ENCODE measurements around the gene STARD7. TPM values are rescaled to one million over a fixed set of nuclear protein-coding genes. Genes with fewer than 3 reads are reported as not detected.

The STARD7 gene
- polyA plus RNA-seq, 1 donor (not counting 4 experiments of a cell fraction or from before 2014, with no cell fraction given) = 73.4 TPM

- no peak overlapping the region for H3K9ac ChIP-seq (ENCODE audit: control insufficient read depth, extremely low read depth, insufficient read depth, low read length)
- H3K9me3 ChIP-seq (ENCODE audit: control insufficient read depth, low read depth, low read length) = no peaks in the 10 kb centered on the region
- dilution Hi-C loops (cut with MboI; ENCODE audit: extremely low pct_ligation_motif_present, low sequenced_read_pairs) = no loop called here
- no peaks in the 10 kb centered on the region for H3K36me3 ChIP-seq (ENCODE audit: control insufficient read depth in 2 of 2, extremely low read depth in 1 of 2, insufficient read depth in 2 of 2, low read length in 2 of 2)
- no peak overlapping the region for H3K4me3 ChIP-seq (ENCODE audit: control insufficient read depth in 2 of 3, extremely low read depth in 1 of 3, insufficient read depth in 2 of 3, low read depth in 1 of 3, low read length in 3 of 3)
- H2AFZ ChIP-seq (ENCODE audit: control insufficient read depth, low read length) = no peak overlapping the region
- H4K20me1 ChIP-seq (ENCODE audit: control insufficient read depth, extremely low read depth, insufficient read depth, low read length) = no peaks in the 10 kb centered on the region
- TF ChIP-seq CTCF (optimal IDR thresholded peaks at IDR 0.05 in 1 of 3, IDR thresholded peaks at IDR 0.05 in 1 of 3, conservative IDR thresholded peaks at IDR 0.05 in 1 of 3; ENCODE audit: extremely low read depth in 1 of 3, insufficient read depth in 2 of 3, low read length in 3 of 3) = no peak
- no peak for TF ChIP-seq EZH2 (IDR thresholded peaks at IDR 0.05; ENCODE audit: low read length)
- no peak overlapping the region for H3K27ac ChIP-seq (ENCODE audit: control insufficient read depth, insufficient read depth, low read length)
- H3K79me2 ChIP-seq (ENCODE audit: control insufficient read depth, insufficient read depth, low read length) = no peaks in the 10 kb centered on the region
- no peaks in the 10 kb centered on the region for H3K4me1 ChIP-seq (ENCODE audit: control insufficient read depth, extremely low read depth, insufficient read depth, low read length)
- FAIRE-seq = no peak
- no peak for DNase-seq (ENCODE audit: low read depth, low spot score)
- H3K4me2 ChIP-seq (ENCODE audit: control insufficient read depth, extremely low read depth, insufficient read depth, low read depth, low read length) = no peak overlapping the region
- no peaks in the 10 kb centered on the region for H3K9me1 ChIP-seq (ENCODE audit: control insufficient read depth, extremely low read depth, insufficient read depth, low read length)
- H3K27me3 ChIP-seq (ENCODE audit: control insufficient read depth, extremely low read depth, insufficient read depth, low read length) = peaks cover 26% of the 10 kb centered on the region
Observed at GRCh38 chr2:96159084-96159830, 49.4 kb downstream of the STARD7 start.

GRCh38 chr2:96158554-96158940 is 50.1 kb downstream of the STARD7 start:
- no peaks in the 10 kb centered on the region for H3K36me3 ChIP-seq (ENCODE audit: control insufficient read depth in 2 of 2, extremely low read depth in 1 of 2, insufficient read depth in 2 of 2, low read length in 2 of 2)
- no peak overlapping the region for H3K4me2 ChIP-seq (ENCODE audit: control insufficient read depth, extremely low read depth, insufficient read depth, low read depth, low read length)
- FAIRE-seq (no peak), DNase-seq (ENCODE audit: low read depth, low spot score) (no peak)
- H4K20me1 ChIP-seq (ENCODE audit: control insufficient read depth, extremely low read depth, insufficient read depth, low read length) = no peaks in the 10 kb centered on the region
- no peak overlapping the region for H3K9ac ChIP-seq (ENCODE audit: control insufficient read depth, extremely low read depth, insufficient read depth, low read length)
- no peak overlapping the region for H2AFZ ChIP-seq (ENCODE audit: control insufficient read depth, low read length)
- no peaks in the 10 kb centered on the region for H3K4me1 ChIP-seq (ENCODE audit: control insufficient read depth, extremely low read depth, insufficient read depth, low read length)
- dilution Hi-C loops (cut with MboI; ENCODE audit: extremely low pct_ligation_motif_present, low sequenced_read_pairs) = no loop called here
- H3K27ac ChIP-seq (ENCODE audit: control insufficient read depth, insufficient read depth, low read length) = no peak overlapping the region
- H3K27me3 ChIP-seq (ENCODE audit: control insufficient read depth, extremely low read depth, insufficient read depth, low read length) = peaks cover 26% of the 10 kb centered on the region
- H3K9me3 ChIP-seq (ENCODE audit: control insufficient read depth, low read depth, low read length) = no peaks in the 10 kb centered on the region
- no peaks in the 10 kb centered on the region for H3K79me2 ChIP-seq (ENCODE audit: control insufficient read depth, insufficient read depth, low read length)
- H3K9me1 ChIP-seq (ENCODE audit: control insufficient read depth, extremely low read depth, insufficient read depth, low read length) = no peaks in the 10 kb centered on the region
- TF ChIP-seq CTCF (optimal IDR thresholded peaks at IDR 0.05 in 1 of 3, IDR thresholded peaks at IDR 0.05 in 1 of 3, conservative IDR thresholded peaks at IDR 0.05 in 1 of 3; ENCODE audit: extremely low read depth in 1 of 3, insufficient read depth in 2 of 3, low read length in 3 of 3) = no peak
- no peak for TF ChIP-seq EZH2 (IDR thresholded peaks at IDR 0.05; ENCODE audit: low read length)
- H3K4me3 ChIP-seq (ENCODE audit: control insufficient read depth in 2 of 3, extremely low read depth in 1 of 3, insufficient read depth in 2 of 3, low read depth in 1 of 3, low read length in 3 of 3) = no peak overlapping the region
